Neural cell (in vitro differentiated cells): ENCODE measurements around the gene KCNJ16. TPM values are rescaled to one million over a fixed set of nuclear protein-coding genes. Genes with fewer than 3 reads are reported as not detected.

Experiments
- H2AFZ ChIP-seq: fragments of 200-600, 300-800 bp; sonication (generic), shearing (Covaris generic); 2 replicates; pipeline ENCODE4 v1.6.0; 2014; ENCODE audit warnings: low read depth, mild to moderate bottlenecking, antibody characterized with exemption, low read length, moderate library complexity
- H3F3A ChIP-seq: fragments of 200-600 bp; shearing (Covaris generic); 2 replicates; pipeline ENCODE4 v1.6.1; 2016; ENCODE audit warnings: mild to moderate bottlenecking, moderate library complexity, mixed read lengths, antibody characterized with exemption, low read length; ENCODE audit not compliant: insufficient read depth, poor library complexity, severe bottlenecking
- H3K27ac ChIP-seq: fragments of 200-600, 300-800 bp; sonication (generic), shearing (Covaris generic); 2 replicates; pipeline ENCODE4 v1.5.1; 2014; ENCODE audit warnings: mild to moderate bottlenecking, low read length, moderate library complexity
- H3K27me3 ChIP-seq: fragments of 300-800, 200-600 bp; sonication (generic), shearing (Covaris generic); 2 replicates; pipeline ENCODE4 v1.6.0; 2014; ENCODE audit warnings: mild to moderate bottlenecking, low read depth, low read length, moderate library complexity; ENCODE audit not compliant: insufficient read depth
- H3K36me3 ChIP-seq: fragments of 300-800, 200-600 bp; sonication (generic), shearing (Covaris generic); 2 replicates; pipeline ENCODE4 v1.5.1; 2014; ENCODE audit warnings: mild to moderate bottlenecking, antibody characterized with exemption, low read length, moderate library complexity; ENCODE audit not compliant: insufficient read depth
- H3K4me2 ChIP-seq: fragments of 300-800, 200-600 bp; sonication (generic), shearing (Covaris generic); 2 replicates; pipeline ENCODE4 v1.6.0; 2014; ENCODE audit warnings: mild to moderate bottlenecking, low read length
- H3K4me3 ChIP-seq: fragments of 300-800, 200-600 bp; sonication (generic), shearing (Covaris generic); 2 replicates; pipeline ENCODE4 v1.5.1; 2014; ENCODE audit warnings: mild to moderate bottlenecking, low read length, moderate library complexity
- H3K79me2 ChIP-seq: fragments of 200-600 bp; shearing (Covaris generic); replicated peaks from 2 replicates; pipeline ENCODE4 v1.6.0; 2014; ENCODE audit warnings: mild to moderate bottlenecking, low read length, moderate library complexity; ENCODE audit not compliant: insufficient read depth
- H3K9ac ChIP-seq: fragments of 300-800, 200-600 bp; sonication (generic), shearing (Covaris generic); 2 replicates; pipeline ENCODE4 v1.6.1; 2016; ENCODE audit warnings: mild to moderate bottlenecking, low read length, mixed read lengths
- H3K9me2 ChIP-seq: fragments of 200-600 bp; shearing (Covaris generic); 2 replicates; pipeline ENCODE4 v1.6.1; 2016; ENCODE audit warnings: mild to moderate bottlenecking, low read length, mixed read lengths; ENCODE audit not compliant: insufficient read depth
- H3K9me3 ChIP-seq: fragments of 200-600, 300-800 bp; sonication (generic), shearing (Covaris generic); 2 replicates; pipeline ENCODE4 v1.6.1; 2016; ENCODE audit warnings: mild to moderate bottlenecking, mixed run types, low read length, moderate library complexity, mixed read lengths
- H4K20me1 ChIP-seq: fragments of 200-600 bp; shearing (Covaris generic); 2 replicates; pipeline ENCODE4 v1.6.1; 2016; ENCODE audit warnings: mild to moderate bottlenecking, mixed run types; ENCODE audit not compliant: insufficient read depth
- EP300 ChIP-seq: fragments of 450-650 bp; conservative IDR thresholded peaks from 2 replicates; pipeline ENCODE4 v1.6.1; 2014; ENCODE audit warnings: antibody characterized with exemption, mild to moderate bottlenecking, moderate library complexity; ENCODE audit not compliant: poor library complexity, severe bottlenecking
- EZH2 ChIP-seq: fragments of 200-600, 300-800 bp; shearing (Covaris generic), sonication (generic); IDR thresholded peaks from 2 replicates; pipeline ENCODE4 v1.6.1; 2014; ENCODE audit warnings: antibody characterized with exemption, low read length, borderline replicate concordance, mild to moderate bottlenecking; ENCODE audit not compliant: insufficient read depth, poor library complexity, severe bottlenecking
- MXI1 ChIP-seq: fragments of 450-650 bp; conservative IDR thresholded peaks from 2 replicates; pipeline ENCODE4 v1.6.1; 2014; ENCODE audit warnings: antibody characterized with exemption, mild to moderate bottlenecking; ENCODE audit not compliant: poor library complexity, severe bottlenecking
- POLR2AphosphoS5 ChIP-seq: IDR thresholded peaks from 2 replicates; pipeline ENCODE4 v1.6.1; 2012
- RAD21 ChIP-seq: fragments of 450-650 bp; conservative IDR thresholded peaks from 2 replicates; pipeline ENCODE4 v1.6.1; 2014; ENCODE audit warnings: antibody characterized with exemption, mild to moderate bottlenecking, moderate library complexity
- SMC3 ChIP-seq: fragments of 450-650 bp; conservative IDR thresholded peaks from 2 replicates; pipeline ENCODE4 v1.6.1; 2014; ENCODE audit warnings: antibody characterized with exemption, mild to moderate bottlenecking, moderate library complexity; ENCODE audit not compliant: poor library complexity
- TAF1 ChIP-seq: IDR thresholded peaks from 2 replicates; pipeline ENCODE4 v1.6.1; 2012; ENCODE audit warnings: low read depth
- polyA plus RNA-seq: library from polyadenylated mRNA; depleted of rRNA; stranded (reverse); fragments of >200 nt; gene quantifications from 2 replicates; pipeline ENCODE4 v1.2.3, GENCODE V29; 2014
- TF ChIP-seq, protein P1 (sequence below): fragments of 450-650 bp; IDR thresholded peaks from 2 replicates; pipeline ENCODE4 v1.5.1; 2014; ENCODE audit warnings: antibody characterized with exemption, mild to moderate bottlenecking, moderate library complexity; ENCODE audit not compliant: poor library complexity, severe bottlenecking
- TF ChIP-seq, protein P2 (sequence below): IDR thresholded peaks from 2 replicates; pipeline ENCODE4 v1.6.1; 2012; ENCODE audit warnings: borderline replicate concordance

KCNJ16 gene
- polyA plus RNA-seq, 1 donor from 2014 or later: 1.7 TPM

DNA sequence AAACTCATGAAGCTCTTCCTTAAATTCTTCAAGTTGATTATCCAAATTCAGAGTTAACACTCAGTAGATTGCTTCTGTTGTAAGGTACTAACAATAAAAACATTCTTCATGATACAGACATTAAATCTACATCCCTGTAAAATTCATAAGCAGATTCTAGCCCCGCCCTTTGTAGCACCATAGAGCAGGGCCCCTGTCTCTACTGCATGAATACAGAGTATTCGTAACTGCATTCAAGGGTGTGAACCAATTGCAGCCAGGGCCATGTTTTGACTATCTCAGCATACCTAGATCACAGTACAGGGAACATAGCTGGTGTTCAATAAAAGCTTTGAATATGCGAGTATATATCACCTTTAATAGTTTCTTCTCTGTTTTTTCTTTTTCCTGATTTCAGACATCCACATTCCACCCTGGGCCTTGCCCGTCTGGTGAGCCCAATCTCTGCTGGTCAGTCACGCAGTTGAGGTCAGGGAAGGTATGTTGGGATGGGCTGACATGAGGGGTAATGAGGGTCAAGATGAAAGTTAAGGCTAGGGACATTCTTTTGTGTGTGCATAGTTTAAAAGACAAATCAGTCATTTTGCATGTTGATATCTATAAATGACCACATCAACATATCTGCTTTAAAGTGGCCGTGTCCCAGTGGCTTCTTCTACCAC, 33.0 kb downstream of the KCNJ16 start:
- Histone ChIP-seq H3K9me3 (no peaks in the 10 kb centered on the region), H3F3A (peaks cover 8% of the 10 kb centered on the region), H3K9me2 (no peaks in the 10 kb centered on the region), H3K4me3 (no peak overlapping the region), H3K36me3 (no peaks in the 10 kb centered on the region), H4K20me1 (no peaks in the 10 kb centered on the region), H3K9ac (no peak overlapping the region), H3K79me2 (no peaks in the 10 kb centered on the region), H2AFZ (no peak overlapping the region), H3K27ac (no peak overlapping the region), H3K27me3 (no peaks in the 10 kb centered on the region), H3K4me2 (no peak overlapping the region)
- no peak for TF ChIP-seq MXI1
- TF ChIP-seq EP300: no peak
- no peak for TF ChIP-seq EZH2
- TF ChIP-seq, protein P1, sequence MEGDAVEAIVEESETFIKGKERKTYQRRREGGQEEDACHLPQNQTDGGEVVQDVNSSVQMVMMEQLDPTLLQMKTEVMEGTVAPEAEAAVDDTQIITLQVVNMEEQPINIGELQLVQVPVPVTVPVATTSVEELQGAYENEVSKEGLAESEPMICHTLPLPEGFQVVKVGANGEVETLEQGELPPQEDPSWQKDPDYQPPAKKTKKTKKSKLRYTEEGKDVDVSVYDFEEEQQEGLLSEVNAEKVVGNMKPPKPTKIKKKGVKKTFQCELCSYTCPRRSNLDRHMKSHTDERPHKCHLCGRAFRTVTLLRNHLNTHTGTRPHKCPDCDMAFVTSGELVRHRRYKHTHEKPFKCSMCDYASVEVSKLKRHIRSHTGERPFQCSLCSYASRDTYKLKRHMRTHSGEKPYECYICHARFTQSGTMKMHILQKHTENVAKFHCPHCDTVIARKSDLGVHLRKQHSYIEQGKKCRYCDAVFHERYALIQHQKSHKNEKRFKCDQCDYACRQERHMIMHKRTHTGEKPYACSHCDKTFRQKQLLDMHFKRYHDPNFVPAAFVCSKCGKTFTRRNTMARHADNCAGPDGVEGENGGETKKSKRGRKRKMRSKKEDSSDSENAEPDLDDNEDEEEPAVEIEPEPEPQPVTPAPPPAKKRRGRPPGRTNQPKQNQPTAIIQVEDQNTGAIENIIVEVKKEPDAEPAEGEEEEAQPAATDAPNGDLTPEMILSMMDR: no peak
- TF ChIP-seq, protein P2, sequence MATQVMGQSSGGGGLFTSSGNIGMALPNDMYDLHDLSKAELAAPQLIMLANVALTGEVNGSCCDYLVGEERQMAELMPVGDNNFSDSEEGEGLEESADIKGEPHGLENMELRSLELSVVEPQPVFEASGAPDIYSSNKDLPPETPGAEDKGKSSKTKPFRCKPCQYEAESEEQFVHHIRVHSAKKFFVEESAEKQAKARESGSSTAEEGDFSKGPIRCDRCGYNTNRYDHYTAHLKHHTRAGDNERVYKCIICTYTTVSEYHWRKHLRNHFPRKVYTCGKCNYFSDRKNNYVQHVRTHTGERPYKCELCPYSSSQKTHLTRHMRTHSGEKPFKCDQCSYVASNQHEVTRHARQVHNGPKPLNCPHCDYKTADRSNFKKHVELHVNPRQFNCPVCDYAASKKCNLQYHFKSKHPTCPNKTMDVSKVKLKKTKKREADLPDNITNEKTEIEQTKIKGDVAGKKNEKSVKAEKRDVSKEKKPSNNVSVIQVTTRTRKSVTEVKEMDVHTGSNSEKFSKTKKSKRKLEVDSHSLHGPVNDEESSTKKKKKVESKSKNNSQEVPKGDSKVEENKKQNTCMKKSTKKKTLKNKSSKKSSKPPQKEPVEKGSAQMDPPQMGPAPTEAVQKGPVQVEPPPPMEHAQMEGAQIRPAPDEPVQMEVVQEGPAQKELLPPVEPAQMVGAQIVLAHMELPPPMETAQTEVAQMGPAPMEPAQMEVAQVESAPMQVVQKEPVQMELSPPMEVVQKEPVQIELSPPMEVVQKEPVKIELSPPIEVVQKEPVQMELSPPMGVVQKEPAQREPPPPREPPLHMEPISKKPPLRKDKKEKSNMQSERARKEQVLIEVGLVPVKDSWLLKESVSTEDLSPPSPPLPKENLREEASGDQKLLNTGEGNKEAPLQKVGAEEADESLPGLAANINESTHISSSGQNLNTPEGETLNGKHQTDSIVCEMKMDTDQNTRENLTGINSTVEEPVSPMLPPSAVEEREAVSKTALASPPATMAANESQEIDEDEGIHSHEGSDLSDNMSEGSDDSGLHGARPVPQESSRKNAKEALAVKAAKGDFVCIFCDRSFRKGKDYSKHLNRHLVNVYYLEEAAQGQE: no peak
- no peak for TF ChIP-seq POLR2AphosphoS5
- no peak for TF ChIP-seq SMC3
- TF ChIP-seq RAD21: no peak
- no peak for TF ChIP-seq TAF1

DNA sequence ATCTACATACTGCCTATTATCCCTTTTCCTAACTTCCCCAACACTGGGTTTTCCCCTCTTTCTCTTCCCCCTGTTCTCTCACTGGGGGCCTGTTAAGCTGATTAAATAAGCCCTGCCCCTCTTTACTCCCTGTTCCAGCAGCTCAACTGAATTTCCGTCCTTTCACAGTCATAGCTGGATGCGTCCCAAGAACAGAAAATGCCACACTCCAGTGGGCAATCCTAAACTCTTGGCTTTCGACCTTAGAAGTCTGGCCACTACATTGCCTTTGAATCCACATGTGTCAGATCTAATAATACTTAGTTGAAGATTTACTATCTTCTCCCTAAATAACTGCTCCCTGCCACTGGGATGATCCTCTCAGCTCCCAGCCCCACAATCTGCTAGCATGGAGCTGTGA, 34.5 kb downstream of the KCNJ16 start:
- Histone ChIP-seq H3K27ac (no peak overlapping the region), H3K9me3 (no peaks in the 10 kb centered on the region), H3K4me2 (no peak overlapping the region), H4K20me1 (no peaks in the 10 kb centered on the region), H3F3A (peaks cover 8% of the 10 kb centered on the region), H3K4me3 (no peak overlapping the region), H3K9ac (no peak overlapping the region), H2AFZ (no peak overlapping the region), H3K9me2 (no peaks in the 10 kb centered on the region), H3K79me2 (no peaks in the 10 kb centered on the region), H3K36me3 (no peaks in the 10 kb centered on the region), H3K27me3 (no peaks in the 10 kb centered on the region)
- no peak for TF ChIP-seq MXI1
- no peak for TF ChIP-seq SMC3
- no peak for TF ChIP-seq EZH2
- no peak for TF ChIP-seq EP300
- TF ChIP-seq, protein P1: no peak
- no peak for TF ChIP-seq TAF1
- no peak for TF ChIP-seq POLR2AphosphoS5
- no peak for TF ChIP-seq RAD21
- TF ChIP-seq, protein P2: no peak
